ENCODE measurements around the gene PRM1. TPM values are rescaled to one million over a fixed set of nuclear protein-coding genes. Genes with fewer than 3 reads are reported as not detected.
A peak's percentile ranks its signal among the peaks of the same experiment; 100 is the strongest.

PRM1 gene, protein sequence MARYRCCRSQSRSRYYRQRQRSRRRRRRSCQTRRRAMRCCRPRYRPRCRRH
- total RNA-seq, result not detected
- polyA plus RNA-seq, result not detected

DNA sequence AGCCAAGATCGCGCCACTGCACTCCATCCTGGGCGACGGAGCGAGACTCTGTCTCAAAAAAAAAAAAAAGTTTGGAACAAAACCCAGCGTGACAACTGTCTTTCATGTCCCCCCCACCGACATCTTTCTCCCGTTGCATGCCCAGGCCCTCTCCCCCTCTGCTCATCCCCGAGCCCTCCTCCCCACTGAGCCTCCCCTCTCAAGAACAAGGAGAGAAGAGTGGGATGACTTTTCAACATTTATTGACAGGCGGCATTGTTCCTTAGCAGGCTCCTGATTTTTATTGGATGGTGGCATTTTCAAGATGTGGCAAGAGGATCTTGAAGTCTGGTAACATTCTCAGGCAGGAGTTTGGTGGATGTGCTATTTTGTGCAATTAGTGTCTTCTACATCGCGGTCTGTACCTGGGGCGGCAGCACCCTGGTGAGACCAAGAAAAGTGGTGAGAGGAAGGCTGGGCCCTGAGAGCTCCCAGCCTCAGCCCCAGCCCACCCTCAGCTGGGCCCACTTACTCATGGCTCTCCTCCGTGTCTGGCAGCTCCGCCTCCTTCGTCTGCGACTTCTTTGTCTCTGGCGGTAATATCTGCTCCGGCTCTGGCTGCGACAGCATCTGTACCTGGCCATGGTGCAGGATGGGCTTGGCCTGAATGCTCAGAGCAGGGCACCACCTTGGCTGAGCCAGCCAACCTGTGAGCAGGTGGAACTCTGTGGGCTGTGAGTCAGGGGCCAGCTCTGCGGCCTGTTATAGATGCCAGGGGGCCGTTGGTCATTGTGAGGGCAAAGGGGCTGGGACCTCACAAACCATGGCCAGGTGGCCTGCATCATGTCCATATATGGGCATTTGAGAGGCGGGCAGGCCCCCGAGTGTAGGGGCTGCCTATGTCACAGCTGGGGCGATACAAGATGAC is at the start of gene PRM1:
Gene PRM1, minus strand, starts transcription at position 715 of the 907 bp plus-strand sequence. Its CDS starts 92 bp downstream, at position 623.
- Histone ChIP-seq H3K4me3 (ENCODE audit: low read depth, low read length) (no peak within 1 kb of the TSS), H3K27ac (ENCODE audit: low read depth) (no peak within 1 kb of the TSS), H3K36me3 (ENCODE audit: insufficient read depth) (no peaks in the 10 kb centered on the region), H3K4me1 (ENCODE audit: insufficient read depth) (no peaks in the 10 kb centered on the region)
- WGBS, result 86% methylated on average over 25 of the region's 25 CpGs
- no peak for DNase-seq (ENCODE audit: extremely low spot score)

DNA sequence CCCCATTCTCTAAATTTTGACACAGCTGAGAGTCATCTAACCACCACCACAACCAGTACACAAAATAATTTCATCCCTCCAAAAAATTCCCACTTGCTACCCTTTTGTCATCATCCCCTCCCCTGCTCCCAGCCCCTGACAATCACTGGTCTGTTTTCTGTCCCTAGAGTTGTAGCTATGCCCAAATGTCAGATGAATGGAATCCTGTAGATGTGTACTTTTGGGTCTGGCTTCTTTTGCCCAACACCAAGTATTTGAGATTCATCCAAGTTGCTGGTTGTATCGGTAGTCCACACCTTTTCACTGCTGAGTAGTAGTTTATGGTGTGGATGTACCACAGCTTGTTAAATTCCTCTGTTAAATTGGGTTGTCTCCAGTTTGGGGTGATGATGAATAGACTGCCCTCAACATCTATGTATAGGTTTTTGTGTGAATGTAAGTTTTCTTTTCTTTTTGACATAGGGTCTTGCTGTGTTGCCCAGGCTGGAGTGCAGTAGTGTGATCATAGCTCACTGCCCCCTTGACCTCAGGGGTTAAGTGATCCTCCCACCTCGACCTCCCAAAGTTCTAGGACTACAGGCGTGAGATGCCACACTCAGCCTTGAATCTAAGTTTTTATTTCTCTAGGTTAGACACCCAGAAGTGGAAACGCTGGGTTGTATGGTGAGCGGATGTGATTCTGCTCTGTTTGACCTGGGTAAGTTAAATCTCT is 49.6 kb upstream of the PRM1 start:
- no peak for DNase-seq (ENCODE audit: extremely low spot score)
- 88% methylated on average over 5 of the region's 5 CpGs for WGBS
- Histone ChIP-seq H3K36me3 (ENCODE audit: insufficient read depth) (no peaks in the 10 kb centered on the region), H3K4me1 (ENCODE audit: insufficient read depth) (no peaks in the 10 kb centered on the region), H3K4me3 (ENCODE audit: low read depth, low read length) (no peak overlapping the region), H3K27ac (ENCODE audit: low read depth) (no peak overlapping the region)

DNA sequence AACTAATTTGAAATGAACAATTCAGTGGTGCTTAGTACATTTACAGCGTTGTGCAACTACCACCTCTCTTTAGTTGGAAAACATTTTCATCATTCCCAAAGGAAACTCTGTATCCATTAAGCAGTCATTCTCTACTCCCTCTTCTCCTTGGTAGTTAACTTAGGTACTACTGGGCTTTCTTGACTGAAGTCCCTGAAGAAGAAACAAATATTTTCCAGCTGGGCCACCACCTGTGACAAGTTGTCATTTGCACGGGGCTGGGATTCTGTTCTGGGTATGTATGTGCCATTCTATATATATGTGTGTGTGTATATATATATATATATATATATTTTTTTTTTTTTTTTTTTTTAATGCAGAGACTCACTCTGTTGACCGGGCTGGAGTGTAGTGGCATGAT is 48.8 kb upstream of the PRM1 start:
- Histone ChIP-seq H3K27ac (ENCODE audit: low read depth) (no peak overlapping the region), H3K36me3 (ENCODE audit: insufficient read depth) (no peaks in the 10 kb centered on the region), H3K4me3 (ENCODE audit: low read depth, low read length) (no peak overlapping the region), H3K4me1 (ENCODE audit: insufficient read depth) (no peaks in the 10 kb centered on the region)
- DNase-seq (ENCODE audit: extremely low spot score), result no peak
- 80% methylated on average over 3 of the region's 3 CpGs for WGBS

DNA sequence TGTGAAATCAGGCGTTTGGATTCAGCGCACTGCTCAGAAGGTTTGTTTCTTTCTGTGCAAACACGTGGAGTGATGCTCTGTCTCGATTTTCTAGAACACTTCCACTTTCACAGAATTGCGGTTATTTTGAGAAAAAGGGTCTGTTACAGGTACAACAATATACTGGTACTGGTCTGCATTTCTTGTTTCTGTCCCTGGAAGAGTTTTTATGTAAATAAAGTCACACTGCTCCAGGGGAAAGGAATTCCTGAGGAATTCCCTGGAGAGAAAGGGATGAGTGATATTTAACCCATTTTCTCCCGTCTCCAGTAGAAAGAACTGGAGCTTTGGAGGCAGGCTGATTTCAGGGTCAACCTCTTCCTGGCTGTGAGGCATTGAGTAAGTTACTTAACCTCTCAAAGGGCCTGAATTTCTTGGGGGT is 48.0 kb upstream of the PRM1 start:
- no peaks in the 10 kb centered on the region for H3K4me1 ChIP-seq (ENCODE audit: insufficient read depth)
- no peak overlapping the region for H3K4me3 ChIP-seq (ENCODE audit: low read depth, low read length)
- H3K36me3 ChIP-seq (ENCODE audit: insufficient read depth), result no peaks in the 10 kb centered on the region
- WGBS, result 15% methylated on average over 6 of the region's 6 CpGs
- no peak overlapping the region for H3K27ac ChIP-seq (ENCODE audit: low read depth)
- no peak for DNase-seq (ENCODE audit: extremely low spot score)

DNA sequence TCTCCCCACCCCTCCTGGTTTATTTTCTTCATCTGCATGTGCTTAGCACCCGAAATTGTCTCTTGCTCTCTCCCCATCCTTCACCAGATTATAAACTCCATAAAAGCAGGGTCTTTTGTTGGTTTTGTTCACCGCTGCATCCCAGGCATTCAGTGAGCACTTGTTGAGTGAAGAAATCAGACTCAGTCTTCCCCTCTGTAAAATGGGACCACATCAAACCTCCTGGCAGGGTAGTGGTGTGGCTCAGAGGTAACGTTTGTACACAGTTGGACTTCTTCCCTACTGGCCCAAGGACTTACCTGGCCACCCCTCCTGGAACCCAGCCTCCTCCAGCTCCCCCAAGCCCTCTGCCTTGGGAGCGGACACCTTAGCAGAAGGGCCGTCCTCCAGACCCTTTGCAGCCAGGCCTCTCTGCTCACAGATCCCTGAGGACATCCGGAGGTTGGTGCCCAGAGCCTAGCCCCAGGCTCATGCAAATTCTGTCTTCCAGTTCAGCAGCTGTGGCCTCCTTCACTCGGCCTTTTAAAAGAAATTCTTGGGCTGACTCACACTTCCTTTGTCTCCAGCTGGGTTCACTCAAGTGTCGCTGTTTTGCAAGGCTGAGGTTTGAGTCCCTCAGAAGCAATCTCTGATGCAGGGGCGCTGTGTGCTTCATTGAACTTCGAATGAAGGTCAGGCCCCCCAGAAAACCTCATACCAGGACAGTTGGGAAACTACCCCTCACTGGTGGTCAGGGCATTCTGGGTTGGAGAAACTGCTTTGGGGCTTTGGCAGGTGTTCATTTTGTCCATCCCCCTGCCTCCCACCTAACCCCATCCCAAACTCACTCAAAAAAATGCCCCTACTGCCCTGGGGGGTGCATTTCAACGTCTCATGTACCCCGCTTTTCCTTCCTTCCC is 47.3 kb upstream of the PRM1 start:
- Histone ChIP-seq H3K4me3 (ENCODE audit: low read depth, low read length) (no peak overlapping the region), H3K27ac (ENCODE audit: low read depth) (no peak overlapping the region), H3K36me3 (ENCODE audit: insufficient read depth) (no peaks in the 10 kb centered on the region), H3K4me1 (ENCODE audit: insufficient read depth) (no peaks in the 10 kb centered on the region)
- WGBS, result 26% methylated on average over 12 of the region's 12 CpGs
- DNase-seq (ENCODE audit: extremely low spot score), result peak; percentile 91

DNA sequence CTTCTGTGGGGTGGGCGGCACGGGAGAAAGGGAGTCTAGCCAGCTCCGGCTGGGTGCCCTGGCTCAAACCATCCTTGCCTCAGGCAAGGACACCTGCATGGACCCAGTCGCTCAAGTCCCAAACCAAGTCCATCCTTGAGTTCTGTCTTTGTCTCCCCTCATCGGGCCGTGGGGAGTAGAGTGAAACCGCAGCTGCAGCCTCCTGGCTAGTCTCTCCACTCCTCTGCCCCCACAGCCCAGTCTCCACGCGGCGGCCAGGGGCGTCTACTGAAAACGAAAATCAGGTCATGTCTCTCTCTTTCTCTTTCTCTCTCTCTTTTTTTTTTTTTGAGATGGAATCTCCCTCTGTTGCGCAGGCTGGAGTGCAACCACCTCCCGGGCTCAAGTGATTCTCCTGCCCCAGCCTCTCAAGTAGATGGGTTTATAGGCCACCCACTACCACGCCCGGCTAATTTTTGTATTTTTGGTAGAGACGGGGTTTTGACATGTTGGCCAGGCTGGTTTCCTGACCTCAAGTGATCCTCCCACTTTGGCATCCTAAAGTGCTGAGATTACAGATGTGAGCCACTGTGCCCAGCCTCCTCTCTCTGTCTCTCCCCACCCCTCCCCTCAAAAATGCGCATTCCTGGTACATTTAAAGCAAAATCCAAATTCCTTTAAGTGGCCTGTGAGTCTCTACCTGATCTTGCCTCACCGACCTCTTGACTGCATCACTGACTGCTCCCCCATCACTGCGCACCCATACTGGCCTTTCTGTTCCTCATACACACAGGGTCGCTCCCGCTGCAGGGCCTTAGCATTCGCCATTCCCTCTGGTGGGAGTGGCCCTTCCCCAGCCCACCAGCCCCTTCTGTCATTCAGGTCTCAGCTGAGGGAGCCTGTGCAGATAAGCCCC is 46.4 kb upstream of the PRM1 start:
- no peak for DNase-seq (ENCODE audit: extremely low spot score)
- no peak overlapping the region for H3K27ac ChIP-seq (ENCODE audit: low read depth)
- H3K36me3 ChIP-seq (ENCODE audit: insufficient read depth), result no peaks in the 10 kb centered on the region
- no peak overlapping the region for H3K4me3 ChIP-seq (ENCODE audit: low read depth, low read length)
- no peaks in the 10 kb centered on the region for H3K4me1 ChIP-seq (ENCODE audit: insufficient read depth)
- WGBS, result 77% methylated on average over 23 of the region's 23 CpGs

DNA sequence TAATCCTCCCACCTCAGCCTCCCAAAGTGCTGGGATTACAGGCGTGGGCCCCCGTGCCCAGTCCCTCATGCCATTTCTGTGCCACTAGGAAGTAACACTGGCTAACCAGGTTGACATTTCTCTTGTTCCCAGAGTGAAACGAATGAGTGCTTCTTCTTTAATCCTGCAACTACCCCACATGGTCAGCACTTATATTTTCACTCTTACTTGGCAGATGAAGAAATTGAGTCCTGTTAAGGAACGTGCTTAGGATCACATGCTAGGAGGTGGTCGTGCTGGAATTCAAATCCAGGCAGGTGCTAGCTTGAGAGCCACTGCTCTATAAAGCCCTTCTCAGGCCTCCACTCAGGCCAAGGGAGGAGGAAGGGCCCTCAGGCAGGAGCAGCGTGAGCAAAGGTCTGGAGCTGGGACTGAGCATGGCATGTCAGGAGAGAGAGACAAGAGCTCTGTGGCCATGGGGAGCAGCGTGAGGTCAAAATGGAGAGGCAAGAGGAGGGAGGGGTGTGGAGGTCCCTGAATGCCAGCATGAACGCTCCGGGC is 45.7 kb upstream of the PRM1 start:
- DNase-seq (ENCODE audit: extremely low spot score), result no peak
- Histone ChIP-seq H3K4me3 (ENCODE audit: low read depth, low read length) (no peak overlapping the region), H3K36me3 (ENCODE audit: insufficient read depth) (no peaks in the 10 kb centered on the region), H3K27ac (ENCODE audit: low read depth) (no peak overlapping the region), H3K4me1 (ENCODE audit: insufficient read depth) (no peaks in the 10 kb centered on the region)
- 89% methylated on average over 9 of the region's 9 CpGs for WGBS

DNA sequence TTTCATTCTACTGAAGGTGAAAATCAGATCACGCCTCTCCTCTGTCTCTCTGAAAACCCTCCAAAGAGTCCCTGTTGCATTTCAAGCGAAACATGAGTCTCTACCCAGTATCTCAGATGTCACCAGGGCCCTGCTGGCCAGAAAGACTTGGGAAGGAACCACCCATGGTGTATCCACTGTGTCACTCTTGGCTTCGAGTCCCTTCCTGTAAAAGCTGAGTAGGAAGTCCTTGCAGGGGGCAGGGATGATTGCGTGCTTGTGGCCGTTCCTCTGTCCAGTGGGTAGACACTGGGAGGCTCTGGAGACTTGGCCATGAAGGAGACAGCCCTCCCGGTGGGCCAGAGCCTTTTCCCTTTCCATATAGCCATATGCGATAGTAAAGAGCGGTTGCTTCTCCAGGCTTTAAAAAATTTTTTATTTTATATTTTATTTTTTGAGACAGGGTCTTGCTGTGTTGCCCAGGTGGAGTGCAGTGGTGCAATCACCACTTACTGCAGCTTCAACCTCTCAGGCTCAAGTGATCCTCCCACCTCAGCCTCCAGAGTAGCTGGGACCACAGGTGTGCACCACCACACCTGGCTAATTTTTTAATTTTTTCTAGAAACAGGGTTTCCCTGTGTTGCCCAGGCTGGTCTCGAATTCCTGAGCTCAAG is 45.1 kb upstream of the PRM1 start:
- no peak overlapping the region for H3K4me3 ChIP-seq (ENCODE audit: low read depth, low read length)
- DNase-seq (ENCODE audit: extremely low spot score), result no peak
- H3K36me3 ChIP-seq (ENCODE audit: insufficient read depth), result no peaks in the 10 kb centered on the region
- 84% methylated on average over 9 of the region's 9 CpGs for WGBS
- no peaks in the 10 kb centered on the region for H3K4me1 ChIP-seq (ENCODE audit: insufficient read depth)
- no peak overlapping the region for H3K27ac ChIP-seq (ENCODE audit: low read depth)

DNA sequence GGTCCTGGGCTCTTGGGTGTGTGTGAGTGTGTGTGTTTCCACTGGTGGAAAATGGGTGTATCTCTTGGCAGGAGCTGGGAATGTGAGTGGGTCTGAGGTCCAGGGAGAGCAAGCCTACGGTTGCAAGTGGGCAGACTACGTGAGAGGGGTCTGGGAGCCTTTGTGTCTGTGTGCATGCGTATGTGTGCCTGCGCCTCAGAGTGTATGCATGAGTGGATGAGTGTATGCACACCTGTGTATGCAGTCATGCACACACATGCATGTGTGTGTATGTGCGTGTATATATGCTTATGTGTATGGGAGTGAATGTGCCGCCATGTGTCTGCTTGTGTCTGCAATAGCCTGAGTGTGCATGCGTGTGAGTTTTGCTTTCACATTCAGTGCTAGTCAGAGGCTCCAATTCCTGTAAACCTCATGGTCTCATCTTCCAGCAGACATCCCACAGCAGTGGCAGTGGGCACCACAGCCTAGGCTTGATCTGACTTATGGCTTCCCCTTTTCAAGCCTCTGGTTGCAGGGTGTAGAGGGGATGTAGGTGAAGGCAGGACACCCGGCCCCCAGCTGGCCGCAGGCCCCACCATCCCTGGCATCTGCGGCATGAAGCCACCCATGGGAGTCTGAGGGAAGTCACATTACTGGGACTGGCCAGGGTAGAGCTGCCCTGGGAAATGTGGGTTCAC is 44.4 kb upstream of the PRM1 start:
- WGBS, result 89% methylated on average over 10 of the region's 10 CpGs

DNA sequence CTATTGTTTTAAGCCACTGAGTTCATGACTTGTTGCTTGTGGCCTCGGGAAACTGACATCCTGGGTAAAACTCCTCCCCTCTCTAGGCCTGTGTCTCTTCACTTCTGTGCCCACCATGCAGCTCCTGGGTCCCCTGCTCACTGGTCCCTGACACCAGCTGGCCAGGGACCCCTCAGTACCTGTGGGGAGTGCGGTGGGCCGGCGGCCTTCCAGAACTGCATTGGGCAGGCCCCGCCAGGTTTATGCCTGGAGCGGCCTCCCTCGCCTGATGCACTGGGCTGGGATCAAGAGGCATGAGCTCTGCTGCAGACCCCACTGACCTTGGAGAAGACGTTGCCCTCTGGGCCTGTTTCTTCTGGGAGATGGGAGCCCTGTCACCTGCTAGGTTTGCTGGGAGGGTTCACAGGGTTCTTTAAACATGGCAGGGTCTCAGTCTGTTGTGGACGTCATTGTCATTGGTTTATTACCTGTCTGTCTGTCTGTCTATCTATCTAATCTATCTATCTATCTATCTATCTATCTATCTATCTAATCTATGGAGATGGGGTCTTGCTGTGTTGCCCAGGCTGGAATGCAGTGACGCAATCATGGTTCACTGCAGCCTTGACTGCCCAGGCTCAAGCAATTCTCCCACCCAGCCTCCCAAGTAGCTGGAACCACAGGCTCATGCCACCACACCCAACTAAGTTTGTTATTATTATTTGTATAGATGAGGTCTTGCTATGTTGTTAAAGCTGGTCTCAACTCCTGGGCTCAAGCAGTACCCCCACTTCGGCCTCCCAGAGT is 42.6 kb upstream of the PRM1 start:
- H3K36me3 ChIP-seq (ENCODE audit: insufficient read depth), result no peaks in the 10 kb centered on the region
- no peak overlapping the region for H3K4me3 ChIP-seq (ENCODE audit: low read depth, low read length)
- H3K27ac ChIP-seq (ENCODE audit: low read depth), result no peak overlapping the region
- DNase-seq (ENCODE audit: extremely low spot score), result no peak
- no peaks in the 10 kb centered on the region for H3K4me1 ChIP-seq (ENCODE audit: insufficient read depth)
- 91% methylated on average over 11 of the region's 11 CpGs for WGBS

More for the DNA sequence above, 44.4 kb upstream of the PRM1 start:
- no peak overlapping the region for H3K4me3 ChIP-seq (ENCODE audit: low read depth, low read length)
- H3K4me1 ChIP-seq (ENCODE audit: insufficient read depth), result no peaks in the 10 kb centered on the region
- no peaks in the 10 kb centered on the region for H3K36me3 ChIP-seq (ENCODE audit: insufficient read depth)
- no peak for DNase-seq (ENCODE audit: extremely low spot score)
- H3K27ac ChIP-seq (ENCODE audit: low read depth), result no peak overlapping the region

DNA sequence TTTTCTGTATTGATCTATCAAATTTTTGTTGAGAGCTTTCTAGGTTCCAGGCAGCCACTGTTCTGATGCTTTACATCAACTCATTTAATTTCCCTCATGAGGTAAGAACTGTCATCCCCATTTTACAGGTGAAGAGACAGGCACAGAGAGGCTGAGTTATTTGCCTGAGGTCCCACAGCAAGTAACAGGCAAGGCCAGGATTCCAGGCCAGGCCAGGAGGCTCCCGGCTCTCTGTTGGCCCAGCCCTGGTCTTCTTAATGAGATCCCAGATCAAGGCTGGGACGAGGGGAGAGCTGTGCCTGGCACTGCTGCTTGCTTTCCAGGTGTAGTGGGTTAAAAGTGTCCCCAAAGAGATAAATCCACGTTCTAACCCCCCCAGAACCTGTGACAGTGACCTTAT is 41.7 kb upstream of the PRM1 start:
- Histone ChIP-seq H3K36me3 (ENCODE audit: insufficient read depth) (no peaks in the 10 kb centered on the region), H3K27ac (ENCODE audit: low read depth) (no peak overlapping the region), H3K4me1 (ENCODE audit: insufficient read depth) (no peaks in the 10 kb centered on the region), H3K4me3 (ENCODE audit: low read depth, low read length) (no peak overlapping the region)
- no peak for DNase-seq (ENCODE audit: extremely low spot score)
- 78% methylated on average over 3 of the region's 3 CpGs for WGBS
